GM12874 (cell line): ENCODE measurements around the gene BBS1.

Source experiments
- CTCF ChIP-seq: IDR thresholded peaks from 2 replicates; pipeline ENCODE4 v1.5.1; 2011; ENCODE audit warnings: low read depth, mild to moderate bottlenecking, control low read depth, low read length, moderate library complexity; ENCODE audit not compliant: insufficient read depth

Gene BBS1

GRCh38 chr11:66492161-66492865, 18.1 kb upstream of the BBS1 start:
- TF ChIP-seq CTCF: no peak

GRCh38 chr11:66493130-66493529, 17.3 kb upstream of the BBS1 start:
- TF ChIP-seq CTCF: no peak

- no peak for TF ChIP-seq CTCF
Measured at GRCh38 chr11:66494458-66494857, 16.0 kb upstream of the BBS1 start.

- no peak for TF ChIP-seq CTCF
Measured at GRCh38 chr11:66494935-66495334, 15.5 kb upstream of the BBS1 start.

GRCh38 chr11:66495401-66495854, 15.0 kb upstream of the BBS1 start:
- peak; percentile 35; the same call in 1 of the 2 replicates for TF ChIP-seq CTCF

- no peak for TF ChIP-seq CTCF
Measured at GRCh38 chr11:66497206-66497605, 13.2 kb upstream of the BBS1 start.

- TF ChIP-seq CTCF: no peak
Measured at GRCh38 chr11:66498506-66498905, 11.9 kb upstream of the BBS1 start.
